K562 (cell line): ENCODE data around the gene TRPC4. TPM values are rescaled to one million over a fixed set of nuclear protein-coding genes. Genes with fewer than 3 reads are reported as not detected.

Source experiments
- ATAC-seq: fragments of 200-7000 bp; cut with Tn5 transposase; 3 replicates; pipeline ENCODE4 v1.9.1; 2020; ENCODE audit warnings: moderate library complexity
- BruUV-seq: library from RNA; stranded (reverse); fragments of 400-500 nt; replicated peaks from 2 replicates; lab custom pipeline; 2021; lab: Mats Ljungman, UMichigan
- CTCF ChIA-PET: fragments of 300-600 bp; formaldehyde crosslinking; extraction: SDS; loops from one replicate; lab custom pipeline; 2021; ENCODE audit warnings: low intra/inter-chr PET ratio; lab: Yijun Ruan, JAX
- POLR2A ChIA-PET: fragments of 300-600, 350-650 bp; sonication (Branson Sonifier 250); formaldehyde crosslinking; extraction: SDS; loops from one replicate; lab custom pipeline; 2021; ENCODE audit warnings: antibody characterized with exemption, inconsistent platforms; lab: Yijun Ruan, JAX
- DNase-seq, 4 experiments: peaks; one replicate each; pipeline versions ENCODE4 v3.0.0 to v3.0.0-alpha.2; 2011 to 2018; ENCODE audit warnings: low spot score in 3 of 4, mixed read lengths in 3 of 4; ENCODE audit errors: extremely low read depth in 1 of 4
- FAIRE-seq: peaks from 2 replicates; lab custom pipeline; 2011; peaks lifted over from hg19 to GRCh38; lab: Jason Lieb, UNC
- H2AFZ ChIP-seq: 2 replicates; pipeline ENCODE4 v1.6.0; 2011; ENCODE audit warnings: low read depth, low read length, control low read depth, inconsistent platforms
- H3K27ac ChIP-seq: fragments of 200-600 bp; 3 replicates; pipeline ENCODE4 v1.8.0; 2011; ENCODE audit warnings: low read depth, mild to moderate bottlenecking, control low read depth, inconsistent platforms, low read length, moderate library complexity, mixed read lengths; ENCODE audit errors: extremely low read depth
- H3K27me3 ChIP-seq, 2 experiments: fragments of 300-600 bp in 1 of 2; 2 replicates in 1 of 2; 3 replicates in 1 of 2; pipeline versions ENCODE4 v1.6.0 to v1.8.0; 2011; ENCODE audit warnings: inconsistent platforms in 2 of 2, low read length in 2 of 2, mild to moderate bottlenecking in 1 of 2, mixed read lengths in 1 of 2, moderate library complexity in 1 of 2; ENCODE audit not compliant: control insufficient read depth in 2 of 2, insufficient read depth in 2 of 2
- H3K36me3 ChIP-seq: fragments of 300-600 bp; 3 replicates; pipeline ENCODE4 v1.8.0; 2011; ENCODE audit warnings: mild to moderate bottlenecking, low read length, inconsistent platforms; ENCODE audit not compliant: control insufficient read depth, insufficient read depth
- H3K4me1 ChIP-seq, 2 experiments: fragments of 200-600 bp in 1 of 2; replicated peaks in 1 of 2; 2 replicates in 1 of 2; 3 replicates in 1 of 2; pipeline versions ENCODE4 v1.5.1 to v1.8.0; 2011; ENCODE audit warnings: inconsistent platforms in 2 of 2, low read length in 2 of 2, mild to moderate bottlenecking in 1 of 2, mixed read lengths in 1 of 2, moderate library complexity in 1 of 2; ENCODE audit not compliant: control insufficient read depth in 2 of 2, insufficient read depth in 2 of 2
- H3K4me2 ChIP-seq: 2 replicates; pipeline ENCODE4 v1.6.1; 2011; ENCODE audit warnings: low read length, control low read depth, inconsistent platforms, mixed read lengths; ENCODE audit not compliant: insufficient read depth
- H3K4me3 ChIP-seq: fragments of 200-600 bp; sonication (generic), shearing (Covaris generic); 2 replicates; pipeline ENCODE4 v1.5.1; 2016; ENCODE audit warnings: control low read depth, inconsistent platforms
- H3K79me2 ChIP-seq: fragments of 200-600 bp; 3 replicates; pipeline ENCODE4 v1.8.0; 2011; ENCODE audit warnings: low read length, inconsistent platforms; ENCODE audit not compliant: control insufficient read depth, insufficient read depth
- H3K9ac ChIP-seq, 2 experiments: 2 replicates each; pipeline versions ENCODE4 v1.6.0 to v1.6.1; 2011; ENCODE audit warnings: low read depth in 2 of 2, low read length in 2 of 2, control low read depth in 1 of 2, inconsistent platforms in 1 of 2, mild to moderate bottlenecking in 1 of 2, mixed read lengths in 1 of 2; ENCODE audit not compliant: insufficient read depth in 1 of 2
- H3K9me1 ChIP-seq: one replicate; pipeline ENCODE4 v1.6.0; 2011; ENCODE audit warnings: inconsistent platforms, mild to moderate bottlenecking, low read length, moderate library complexity; ENCODE audit not compliant: control insufficient read depth, insufficient read depth
- H3K9me3 ChIP-seq: replicated peaks from 2 replicates; pipeline ENCODE4 v1.5.1; 2011; ENCODE audit warnings: low read depth, low read length, inconsistent platforms; ENCODE audit not compliant: control insufficient read depth, insufficient read depth
- H4K20me1 ChIP-seq: replicated peaks from 2 replicates; pipeline ENCODE4 v1.6.1; 2011; ENCODE audit warnings: low read length, inconsistent platforms, mixed read lengths; ENCODE audit not compliant: control insufficient read depth, insufficient read depth
- PYGO2 ChIP-seq: fragments of 450-650 bp; IDR thresholded peaks from 2 replicates; pipeline ENCODE4 v1.6.1; 2016; ENCODE audit warnings: mild to moderate bottlenecking, missing genetic modification characterization, moderate library complexity, missing compliant biosample characterization
- SREBF1 ChIP-seq: fragments of 150-350 bp; IDR thresholded peaks from 2 replicates; pipeline ENCODE4 v1.6.1; 2014; ENCODE audit warnings: antibody characterized with exemption, low read depth, low read length, borderline replicate concordance
- TEAD4 ChIP-seq, 2 experiments: sonication (generic) in 1 of 2; formaldehyde crosslinking in 1 of 2; IDR thresholded peaks; 2 replicates each; pipeline versions ENCODE4 v1.6.1 to v1.8.0; 2012 to 2022; ENCODE audit warnings: borderline replicate concordance in 1 of 2, inconsistent platforms in 1 of 2, low read length in 1 of 2, mild to moderate bottlenecking in 1 of 2, missing genetic modification reagents in 1 of 2
- ZNF174 ChIP-seq: fragments of 250-450 bp; sonication (Bioruptor Pico); IDR thresholded peaks from 2 replicates; pipeline ENCODE4 v1.4.0; 2020; ENCODE audit warnings: mild to moderate bottlenecking
- ZNF740 ChIP-seq, 3 experiments: fragments of 200-800 bp in 1 of 3; sonication (Bioruptor generic) in 1 of 3; sonication (generic) in 1 of 3; formaldehyde crosslinking in 1 of 3; IDR thresholded peaks; 2 replicates each; pipeline versions ENCODE4 v1.6.1 to v1.8.0; 2016 to 2022; ENCODE audit warnings: mild to moderate bottlenecking in 2 of 3, missing compliant biosample characterization in 2 of 3, missing genetic modification characterization in 2 of 3, missing genetic modification reagents in 1 of 3
- WGBS: fragments of 100-300 bp; shearing (Covaris generic); methylation state at CpG from one replicate; pipeline ENCODE4 v1.1.6; 2016; ENCODE audit warnings: low coverage, mixed read lengths; ENCODE audit not compliant: insufficient coverage; ENCODE audit errors: missing lambda C conversion rate; 5-methylcytosine and 5-hydroxymethylcytosine counted together
- in situ Hi-C: fragments of 300-500 bp; cut with MboI; formaldehyde crosslinking; loops from 4 replicates; pipeline ENCODE4 v1.15.0; 2018; ENCODE audit warnings: inconsistent platforms, mixed read lengths
- intact Hi-C: fragments of 100-400 bp; cut with micrococcal nuclease; formaldehyde crosslinking; loops from 2 replicates; pipeline ENCODE4 v1.14.2; 2022
- polyA plus RNA-seq, 8 experiments: library from polyadenylated mRNA; depleted of rRNA in 4 of 8; stranded (reverse) in 5 of 8; unstranded in 3 of 8; fragments of >200 nt; fragmentation: Nextera tagmentation in 2 of 8; fragmentation: Illumina TruSeq in 1 of 8; extraction: Ambion mirVana in 2 of 8; extraction: Trizol in 1 of 8; gene quantifications; 2 replicates each; pipeline versions ENCODE4 v1.2.1 to v1.2.3, GENCODE V29; 2011 to 2014; ENCODE audit warnings: inconsistent platforms in 1 of 8, missing spikeins in 1 of 8
- total RNA-seq, 7 experiments: library from RNA; depleted of rRNA in 6 of 7; stranded (reverse); fragments of >200 nt in 6 of 7; fragmentation: Illumina TruSeq in 2 of 7; extraction: Trizol in 2 of 7; gene quantifications; 2 replicates each; pipeline versions ENCODE4 v1.2.1 to v1.2.3, GENCODE V29; 2011 to 2021; ENCODE audit warnings: low replicate concordance in 1 of 7

Gene TRPC4
- total and polyA plus RNA-seq, 9 of the 15 experiments (the other 6 are each of a cell fraction or from before 2014, with no cell fraction given), result 0.03 to 0.04 TPM; not detected in 7

- DNase-seq, result no peak
- CTCF ChIA-PET, result no interaction called here
- no peak for ATAC-seq
- TF ChIP-seq PYGO2 (no peak), TEAD4 (IDR thresholded peaks at IDR 0.05; ENCODE audit: low read length) (no peak), TEAD4 (CRISPR knock-in tag; IDR thresholded peaks at IDR 0.05; ENCODE audit: borderline replicate concordance) (no peak), ZNF740 (CRISPR knock-in tag; IDR thresholded peaks at IDR 0.05) (no peak), ZNF740 (tag; IDR thresholded peaks at IDR 0.05) (no peak), SREBF1 (no peak), ZNF174 (no peak)
- Histone ChIP-seq H4K20me1 (no peaks in the 10 kb centered on the region), H3K9ac (no peak overlapping the region), H3K9me1 (no peaks in the 10 kb centered on the region), H3K79me2 (no peaks in the 10 kb centered on the region), H3K36me3 (no peaks in the 10 kb centered on the region), H3K4me2 (no peak overlapping the region), H3K4me3 (no peak overlapping the region), H2AFZ (no peak overlapping the region), H3K27me3 (no peaks in the 10 kb centered on the region), H3K9me3 (no peaks in the 10 kb centered on the region), H3K4me1 (no peaks in the 10 kb centered on the region), H3K27ac (no peak overlapping the region)
- no TSS peak for BruUV-seq
- in situ Hi-C loops, result no loop called here
- POLR2A ChIA-PET, result no interaction called here
- intact Hi-C loops, result no loop called here
- WGBS, result 0% methylated on average over 2 of the region's 2 CpGs
- no peak for FAIRE-seq
Measured at GRCh38 chr13:37665420-37665819, 204.2 kb downstream of the TRPC4 start.
